GM18907 (cell line): ENCODE results near the gene ADSS1.
"Not testable (repeated sequence)": the region's sequence is repeated elsewhere in the genome, so short reads cannot be mapped to it uniquely, and the experiment has no call there.

Experiments
- ATAC-seq: cut with Tn5 transposase; IDR thresholded peaks from one replicate; pipeline ENCODE4 v1.9.1; 2021; ENCODE audit warnings: mild to moderate bottlenecking, moderate library complexity; ENCODE audit not compliant: unreplicated experiment

Gene ADSS1

GRCh38 chr14:104714066-104714465, 10.0 kb upstream of the ADSS1 start:
- ATAC-seq, result no peak

- no peak for ATAC-seq
Measured at GRCh38 chr14:104714681-104715080, 9.3 kb upstream of the ADSS1 start.

DNA sequence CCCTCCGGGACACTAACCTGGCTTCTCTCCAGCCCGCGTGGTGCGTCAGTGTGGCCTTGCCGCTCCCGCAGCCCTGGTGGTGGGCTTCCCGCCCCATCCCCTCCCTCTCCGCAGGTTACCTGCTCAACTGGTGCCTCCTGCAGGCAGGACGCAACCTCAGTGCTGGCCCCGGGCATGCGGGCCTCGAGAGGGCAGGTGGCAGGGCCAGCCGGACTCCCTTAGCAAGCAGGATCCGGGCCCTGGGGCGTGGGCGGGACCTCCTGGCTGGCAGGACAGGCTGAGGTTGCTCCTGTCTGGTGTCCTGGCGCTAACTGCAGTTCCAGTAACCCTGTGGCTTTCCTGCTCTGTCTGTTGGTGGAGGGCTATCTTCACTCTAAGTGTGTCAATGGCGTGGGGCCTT, 8.6 kb upstream of the ADSS1 start:
- ATAC-seq, result no peak

- no peak for ATAC-seq
Measured at GRCh38 chr14:104715871-104716270, 8.2 kb upstream of the ADSS1 start.

- no peak for ATAC-seq
Measured at GRCh38 chr14:104717137-104717536, 6.9 kb upstream of the ADSS1 start.

GRCh38 chr14:104717646-104718045, 6.4 kb upstream of the ADSS1 start:
- no peak for ATAC-seq

DNA sequence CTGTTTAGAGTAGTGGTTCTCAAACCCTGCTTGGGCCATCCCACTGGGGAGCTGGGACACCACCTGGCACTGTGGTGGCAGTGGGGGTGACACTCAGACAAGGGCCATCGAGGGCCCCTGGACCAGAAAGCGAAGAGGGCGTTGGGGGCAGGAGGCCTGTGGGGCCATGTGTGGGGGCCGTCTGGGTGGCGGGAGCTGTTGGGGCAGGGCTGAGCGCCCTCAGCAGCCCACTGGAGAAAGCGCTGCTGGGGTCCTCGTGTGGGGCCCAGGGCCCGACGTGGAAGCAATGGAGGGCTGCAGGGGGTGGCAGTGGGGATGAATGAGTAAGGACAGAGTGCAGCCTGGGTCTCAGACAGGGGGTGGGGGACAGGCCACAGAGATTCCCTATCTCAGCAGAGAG, 5.9 kb upstream of the ADSS1 start:
- no peak for ATAC-seq

DNA sequence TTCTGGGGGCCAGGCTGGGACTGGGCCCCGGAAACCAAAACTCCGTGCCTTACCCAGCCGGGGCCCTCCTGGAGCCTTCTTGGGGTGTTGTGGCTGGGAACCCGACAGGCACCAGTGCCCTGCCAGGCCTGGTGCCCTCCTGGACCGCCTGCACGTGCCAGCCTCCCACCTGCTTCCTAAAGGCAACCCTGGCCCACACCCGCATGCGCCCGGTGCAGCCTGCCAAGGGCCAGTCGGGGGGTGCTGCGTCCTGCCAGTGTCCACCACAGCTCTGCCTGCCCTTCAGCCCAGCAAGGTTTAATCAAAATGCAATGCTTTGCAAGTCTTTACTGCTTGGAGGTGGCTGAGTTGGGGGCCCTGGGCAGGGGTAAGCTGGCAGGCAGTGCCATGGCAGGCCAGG, 5.2 kb upstream of the ADSS1 start:
- ATAC-seq, result no peak

DNA sequence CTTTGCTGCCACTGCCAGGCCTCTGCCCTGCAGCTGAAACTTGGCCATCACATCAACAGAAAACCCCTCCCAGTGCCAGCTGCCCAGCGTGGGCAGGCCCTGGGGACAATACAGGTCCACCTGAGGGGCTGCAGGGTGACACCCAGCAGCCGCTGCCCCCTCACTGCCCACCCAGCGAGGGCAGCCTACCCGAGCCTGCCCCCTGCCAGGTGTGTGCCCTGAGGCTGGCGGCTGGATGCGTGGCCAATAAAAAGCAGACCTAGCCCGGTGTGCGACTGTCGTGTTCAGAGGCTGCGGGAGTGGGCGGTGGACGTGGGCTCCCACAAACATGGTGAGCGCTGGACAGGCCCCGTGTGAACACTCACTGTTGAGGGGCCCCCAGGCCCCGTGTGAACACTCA, 4.7 kb upstream of the ADSS1 start:
- ATAC-seq, result no peak

- no peak for ATAC-seq
Measured at GRCh38 chr14:104721505-104722431, 2.3 kb upstream of the ADSS1 start.

- ATAC-seq, result no peak
Measured at GRCh38 chr14:104722938-104723650, 935 bp upstream of the ADSS1 start.

DNA sequence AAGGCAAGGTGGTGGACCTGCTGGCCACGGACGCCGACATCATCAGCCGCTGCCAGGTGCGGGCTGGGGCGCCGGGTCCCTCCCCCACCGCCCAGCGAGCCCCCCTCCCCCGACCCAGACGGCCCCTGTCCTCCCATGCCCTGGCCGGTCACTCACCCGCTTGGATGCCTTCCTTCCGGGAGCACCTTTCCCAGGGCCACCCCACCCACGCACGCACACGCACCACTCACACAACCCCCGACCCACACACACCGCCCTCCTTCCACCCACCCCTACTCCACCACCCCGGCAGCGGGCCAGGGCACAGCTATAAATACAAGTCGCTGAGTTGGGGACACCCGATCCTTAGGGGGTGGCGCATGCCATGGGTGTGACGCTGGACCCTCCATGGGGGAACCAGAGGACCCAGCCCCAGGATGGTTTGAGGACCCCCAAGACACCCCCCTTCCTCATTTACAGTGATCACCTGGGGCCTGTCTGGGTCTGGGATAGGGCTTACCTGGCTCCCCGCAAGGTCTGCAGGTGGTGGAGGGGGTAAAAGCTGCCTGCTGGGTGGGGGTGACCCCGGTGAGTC, 465 bp downstream of the ADSS1 start:
- ATAC-seq, result no peak

GRCh38 chr14:104724981-104725771, 1.1 kb downstream of the ADSS1 start:
- no peak for ATAC-seq

GRCh38 chr14:104725772-104726548, 1.9 kb downstream of the ADSS1 start:
- no peak for ATAC-seq

DNA sequence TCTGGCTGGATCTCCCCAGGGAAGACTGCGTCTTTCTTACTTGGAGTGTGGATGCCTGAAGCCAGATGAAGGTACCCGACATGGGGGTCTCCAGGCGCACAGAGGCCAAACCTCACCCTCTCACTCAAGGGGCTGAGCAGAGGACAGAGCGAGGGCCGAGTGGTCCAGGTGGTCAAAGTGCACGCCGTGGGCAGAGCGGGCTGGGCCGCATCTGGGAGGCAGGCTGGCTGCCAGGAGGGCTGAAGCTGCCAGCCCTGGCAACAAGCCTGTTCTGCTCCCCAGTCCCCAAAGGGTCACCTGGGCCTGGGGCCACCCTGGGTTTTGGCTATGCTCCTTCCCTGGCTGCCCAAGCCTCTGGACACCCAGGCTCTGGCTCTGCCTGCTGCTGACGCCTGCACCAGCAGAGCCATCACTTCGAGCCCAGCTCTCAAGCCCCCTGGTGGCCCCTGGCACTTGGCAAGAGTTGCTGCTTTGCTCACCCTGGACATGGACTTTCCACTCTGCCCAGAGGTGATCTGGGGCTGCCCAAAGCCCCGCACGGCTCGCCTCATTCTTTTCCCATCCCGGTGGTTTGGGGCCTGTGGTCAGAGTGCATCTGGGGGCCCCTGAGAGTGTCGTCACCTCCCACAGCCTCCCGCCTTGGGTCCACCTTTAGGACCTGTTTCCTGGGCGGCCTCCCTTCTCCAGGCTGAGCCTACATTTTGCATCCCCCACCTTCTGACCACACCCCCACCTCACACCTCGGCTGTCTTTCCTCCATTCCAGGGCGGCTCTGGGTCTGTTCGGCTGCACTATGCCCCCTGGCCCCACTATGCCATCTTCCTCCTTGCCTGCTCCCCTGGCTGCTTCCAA, 2.8 kb downstream of the ADSS1 start:
- ATAC-seq, result no peak

DNA sequence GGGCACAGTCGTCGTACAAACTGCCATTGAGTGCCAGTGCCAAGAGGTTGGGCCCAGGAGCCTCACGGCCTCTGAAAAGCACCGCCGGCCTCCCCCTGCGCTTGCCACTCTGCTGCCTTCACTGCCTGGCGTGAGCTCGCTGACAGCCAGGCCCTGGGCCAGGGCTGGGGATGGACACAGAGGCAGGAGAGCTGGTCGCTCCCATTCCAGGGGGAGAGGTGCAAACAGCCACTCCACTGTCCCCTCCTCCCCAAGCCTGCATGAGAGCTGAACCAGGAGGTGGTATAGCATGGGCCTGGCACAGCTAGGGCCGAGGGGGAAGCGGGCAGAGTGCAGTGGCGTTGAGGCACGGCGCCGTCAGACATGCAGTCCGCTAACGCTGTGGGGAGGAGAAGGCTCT, 4.6 kb downstream of the ADSS1 start:
- no peak for ATAC-seq

GRCh38 chr14:104729176-104729834, 5.3 kb downstream of the ADSS1 start:
- ATAC-seq, result not testable (repeated sequence)

GRCh38 chr14:104729835-104730181, 5.8 kb downstream of the ADSS1 start:
- no peak for ATAC-seq

- ATAC-seq, result no peak
Measured at GRCh38 chr14:104730487-104730886, 6.5 kb downstream of the ADSS1 start.
